ENCODE results near the gene PGR.
"Not testable (repeated sequence)": the region's sequence is repeated elsewhere in the genome, so short reads cannot be mapped to it uniquely, and the experiment has no call there.

Gene PGR

DNA sequence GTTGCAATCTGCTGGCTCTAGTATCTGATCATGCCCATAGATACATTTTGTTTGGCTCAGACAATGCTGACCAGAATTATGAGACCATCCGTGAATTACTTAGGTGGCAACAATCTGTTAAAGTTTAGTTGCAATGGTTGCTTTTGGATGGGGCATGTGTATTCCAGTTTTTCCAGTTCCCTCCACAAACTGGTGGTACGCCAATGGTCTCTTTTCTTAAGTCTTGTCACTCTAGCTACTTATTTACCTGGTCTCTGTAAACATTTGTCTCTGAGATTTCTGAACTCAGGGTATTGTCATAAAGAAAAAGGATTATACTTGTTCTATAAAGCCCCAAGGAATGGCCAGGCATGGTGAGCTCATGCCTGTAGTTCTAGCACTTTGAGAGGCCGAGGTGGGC is 65.9 kb downstream of the PGR start:
- DNase-seq: no peak

DNA sequence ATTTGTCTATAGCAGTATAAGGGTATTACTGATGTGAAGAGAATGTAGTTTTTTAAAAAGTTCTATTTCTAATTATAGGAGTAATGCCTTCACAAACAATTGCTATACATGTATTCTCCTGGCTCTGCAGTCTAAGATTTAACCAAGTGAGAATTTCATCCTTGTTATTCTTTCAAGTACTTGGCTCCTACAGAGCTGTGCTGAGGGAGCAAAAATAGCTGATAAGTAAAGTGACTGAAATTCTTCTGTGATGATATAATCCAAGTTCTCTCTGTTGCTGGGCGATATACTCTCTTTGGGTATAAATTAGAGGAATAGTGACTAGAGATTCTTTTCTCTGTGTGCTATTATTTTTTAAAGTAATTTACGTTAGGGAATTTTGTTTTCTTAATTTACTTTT is 68.0 kb downstream of the PGR start:
- DNase-seq: no peak

DNA sequence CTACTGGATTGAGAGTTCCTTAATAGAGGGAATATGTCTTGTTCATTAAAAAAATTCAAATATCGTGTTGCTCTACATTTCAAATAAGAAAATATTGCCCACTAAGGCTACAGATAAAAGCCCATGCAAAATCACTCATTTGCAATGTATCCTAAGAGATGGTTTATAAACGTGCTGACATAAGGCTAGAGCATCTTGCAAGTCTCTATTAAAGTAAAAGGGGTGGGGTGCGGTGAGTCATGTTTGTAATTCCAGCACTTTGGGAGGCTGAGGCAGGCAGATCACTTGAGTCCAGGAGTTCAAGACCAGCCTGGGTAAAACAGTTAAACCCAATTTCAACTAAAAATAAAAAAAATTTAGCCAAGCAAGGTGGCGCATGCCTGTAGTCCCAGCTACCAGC is 70.3 kb downstream of the PGR start:
- no peak for DNase-seq

DNA sequence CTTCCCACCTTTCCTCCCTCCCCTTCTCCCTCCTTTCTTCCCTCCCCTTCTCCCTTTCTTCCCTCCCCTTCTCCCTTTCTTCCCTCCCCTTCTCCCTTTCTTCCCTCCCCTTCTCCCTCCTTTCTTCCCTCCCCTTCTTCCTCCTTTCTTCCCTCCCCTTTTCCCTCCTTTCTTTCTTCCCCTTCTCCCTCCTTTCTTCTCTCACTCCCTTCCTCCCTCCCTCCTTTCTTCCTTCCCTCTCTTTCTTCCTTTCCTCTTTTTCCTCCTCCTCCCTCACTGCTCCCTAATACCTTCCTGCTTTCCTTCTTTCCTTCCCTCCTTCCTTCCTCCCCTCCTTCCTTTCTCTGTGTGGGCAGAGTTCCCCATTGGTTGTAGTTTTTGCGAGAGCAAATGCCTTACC is 76.1 kb downstream of the PGR start:
- no peak for DNase-seq

DNA sequence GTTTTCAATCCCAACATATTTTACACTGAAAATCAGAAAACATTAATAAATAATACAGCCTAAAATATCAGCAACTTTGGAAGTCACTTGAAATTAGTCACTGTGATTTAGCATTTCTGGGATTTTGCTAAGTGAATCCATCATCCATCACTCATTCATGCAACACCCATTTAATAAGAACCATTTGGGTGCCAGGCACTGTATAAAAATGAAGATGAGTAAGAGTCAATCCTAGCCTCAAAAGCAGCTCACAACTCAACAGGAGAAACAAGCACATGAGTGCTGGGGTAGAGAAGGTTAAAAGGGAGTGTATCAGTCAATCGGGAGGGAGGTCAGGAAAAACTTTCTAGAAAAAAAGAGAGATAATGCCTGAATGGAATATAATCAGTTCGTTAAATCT is 77.9 kb downstream of the PGR start:
- no peak for DNase-seq

DNA sequence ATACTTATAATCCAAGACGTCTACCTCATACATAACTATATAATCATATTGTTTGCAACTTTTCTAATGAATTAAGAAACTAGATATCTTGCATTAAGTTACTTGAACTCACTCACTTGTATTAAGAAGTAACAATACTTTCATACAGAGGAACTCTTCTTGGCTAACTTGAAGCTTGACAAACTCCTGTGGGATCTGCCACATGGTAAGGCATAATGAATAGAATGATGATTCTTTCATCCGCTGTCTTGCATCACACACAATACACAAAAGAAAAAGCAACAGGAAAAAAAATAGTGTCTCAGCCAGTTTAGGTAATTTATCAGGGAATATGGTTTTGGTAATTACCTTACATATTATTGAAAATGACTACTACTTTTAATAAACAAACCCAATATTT is 79.8 kb downstream of the PGR start:
- DNase-seq: no peak

DNA sequence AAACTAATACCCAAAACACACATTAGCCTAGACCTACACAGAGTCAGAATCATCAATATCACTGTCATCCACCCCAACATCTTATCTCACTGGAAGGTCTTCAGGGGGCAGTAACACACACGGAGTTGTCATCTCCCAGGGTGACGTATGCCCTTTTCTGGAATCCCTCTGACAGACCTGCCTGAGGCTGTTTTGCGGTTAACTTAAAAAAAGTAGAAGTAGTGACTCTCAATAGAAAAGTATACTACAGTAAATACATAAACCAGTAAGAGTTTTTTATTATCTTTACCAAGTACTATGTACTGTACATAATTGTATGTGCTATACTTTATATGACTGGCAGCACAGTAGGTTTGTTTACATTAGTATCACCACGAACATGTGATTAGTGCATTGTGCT is 80.5 kb downstream of the PGR start:
- no peak for DNase-seq

DNA sequence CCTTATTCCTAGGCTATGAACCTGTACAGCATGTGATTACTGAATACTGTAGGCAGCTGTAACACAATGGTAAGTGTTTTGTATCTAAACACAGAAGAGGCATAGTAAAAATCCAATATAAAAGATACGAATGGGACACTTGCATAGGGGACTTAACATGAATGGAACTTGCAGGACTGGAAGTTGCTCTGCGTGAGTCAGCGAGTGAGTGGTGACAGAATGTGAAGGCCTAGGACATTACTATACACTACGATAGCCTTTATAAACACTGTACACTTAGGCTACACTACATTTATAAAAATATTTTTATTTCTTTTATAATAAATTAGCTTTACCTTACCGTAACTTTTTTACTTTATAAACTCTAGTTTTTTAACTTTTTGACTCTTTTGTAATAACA is 81.1 kb downstream of the PGR start:
- no peak for DNase-seq

DNA sequence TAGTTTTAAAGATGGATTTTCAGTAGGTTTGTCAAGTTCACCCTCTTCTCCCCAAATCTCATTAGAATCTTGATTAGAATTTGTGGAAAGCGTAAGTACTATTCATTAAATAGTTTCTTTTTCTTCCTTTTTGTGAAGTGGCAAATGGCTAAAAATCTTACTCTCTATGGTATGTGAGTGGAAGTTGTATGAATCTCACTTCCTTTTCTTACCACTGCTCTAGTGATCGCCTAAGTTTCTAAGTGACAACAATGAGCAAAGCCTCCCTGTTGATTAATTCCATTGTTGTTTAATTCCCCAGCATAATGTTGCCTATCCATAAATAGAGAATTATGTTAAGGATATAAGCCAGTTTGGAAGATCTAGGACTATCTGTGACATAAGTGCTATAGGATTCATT is 82.7 kb downstream of the PGR start:
- no peak for DNase-seq

DNA sequence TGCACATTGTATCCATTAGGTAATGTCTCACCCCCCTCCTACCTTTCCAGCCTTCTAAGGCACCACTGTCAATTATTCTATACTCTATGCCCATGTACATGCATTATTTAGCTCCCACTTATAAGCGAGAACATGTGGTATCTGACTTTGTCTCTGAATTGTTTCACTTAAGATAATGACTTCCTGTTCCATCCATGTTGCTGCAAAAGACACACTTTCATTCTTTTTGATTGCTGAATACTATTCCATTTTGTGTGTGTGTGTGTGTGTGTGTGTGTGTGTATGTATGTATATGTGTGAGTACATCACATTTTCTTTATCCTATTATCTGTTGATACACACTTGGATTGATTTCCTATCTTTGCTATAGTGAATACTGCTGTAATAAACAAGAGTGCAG is 84.2 kb downstream of the PGR start:
- DNase-seq: no peak

DNA sequence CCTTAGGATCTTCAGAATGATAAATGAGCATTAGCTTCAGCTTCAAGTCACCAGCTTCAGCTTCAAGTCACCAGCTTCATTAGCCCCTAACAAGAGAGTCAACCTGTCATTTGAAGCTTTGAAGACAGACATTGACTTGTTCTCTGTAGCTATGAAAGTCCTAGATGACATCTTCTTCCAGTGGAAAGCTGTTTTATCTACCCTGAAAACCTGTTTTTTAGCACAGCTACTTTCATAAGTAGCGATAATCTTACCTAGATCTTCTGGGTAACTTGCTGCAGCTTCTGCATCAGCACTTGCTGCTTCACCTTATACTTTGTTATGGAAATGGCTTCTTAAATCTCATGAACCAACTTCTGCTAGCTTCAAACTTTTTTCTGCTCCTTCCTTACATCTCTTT is 85.7 kb downstream of the PGR start:
- DNase-seq: no peak

DNA sequence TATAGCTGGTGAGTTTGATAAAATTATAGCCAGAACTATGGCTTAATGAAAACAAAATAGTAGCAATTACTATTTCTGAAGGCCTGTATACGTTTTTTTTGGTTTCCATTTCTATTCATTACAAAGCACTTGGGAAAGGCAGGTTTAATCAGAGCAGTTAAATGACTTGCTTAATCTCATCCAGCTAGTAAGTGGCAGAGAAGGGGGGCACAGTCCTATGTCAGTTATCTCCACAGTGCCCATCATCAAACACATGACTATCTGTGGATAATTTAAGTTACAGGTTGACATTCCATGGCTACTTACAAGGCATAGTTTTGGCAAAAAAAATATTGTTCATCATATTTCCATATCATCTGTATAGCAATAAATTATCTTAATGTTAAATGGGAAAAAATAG is 93.7 kb downstream of the PGR start:
- DNase-seq: no peak

DNA sequence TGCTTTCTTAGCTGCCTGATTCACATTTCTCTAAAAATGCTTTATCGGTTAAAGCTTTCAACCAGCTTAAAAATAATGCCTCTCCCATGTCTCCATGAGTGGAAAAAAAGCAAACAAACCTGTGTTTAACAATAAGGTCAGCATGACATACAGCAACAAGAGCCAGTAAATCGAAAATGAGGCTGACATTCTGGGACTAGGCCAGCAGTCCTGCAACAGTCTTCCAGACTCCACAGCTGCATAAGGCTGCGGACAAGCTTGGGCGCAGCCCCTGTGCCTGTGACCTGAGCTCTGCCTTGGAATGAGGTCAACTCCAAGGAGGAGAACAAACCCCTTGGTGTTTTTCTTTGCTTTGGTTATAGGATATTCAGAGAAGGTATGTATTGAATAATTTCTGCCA is 95.5 kb downstream of the PGR start:
- no peak for DNase-seq

DNA sequence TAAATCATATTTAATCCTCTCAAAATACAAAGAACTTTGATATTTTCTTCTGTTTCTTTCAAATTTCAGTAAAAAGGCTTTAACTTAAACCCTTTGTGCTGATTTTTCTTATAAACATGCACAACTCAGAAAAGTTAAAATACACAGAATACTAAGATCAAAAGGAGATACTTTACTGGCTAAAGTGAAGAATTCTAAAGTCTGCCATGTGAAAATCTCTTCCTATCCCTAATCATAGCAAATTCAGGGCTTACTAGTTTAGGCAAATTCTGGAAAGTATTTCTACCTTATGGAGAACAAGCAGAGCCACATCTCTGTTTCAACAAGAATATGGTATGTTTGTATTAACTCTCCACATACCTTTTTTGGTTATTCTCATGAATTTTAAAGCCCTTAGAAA is 96.6 kb downstream of the PGR start:
- no peak for DNase-seq

DNA sequence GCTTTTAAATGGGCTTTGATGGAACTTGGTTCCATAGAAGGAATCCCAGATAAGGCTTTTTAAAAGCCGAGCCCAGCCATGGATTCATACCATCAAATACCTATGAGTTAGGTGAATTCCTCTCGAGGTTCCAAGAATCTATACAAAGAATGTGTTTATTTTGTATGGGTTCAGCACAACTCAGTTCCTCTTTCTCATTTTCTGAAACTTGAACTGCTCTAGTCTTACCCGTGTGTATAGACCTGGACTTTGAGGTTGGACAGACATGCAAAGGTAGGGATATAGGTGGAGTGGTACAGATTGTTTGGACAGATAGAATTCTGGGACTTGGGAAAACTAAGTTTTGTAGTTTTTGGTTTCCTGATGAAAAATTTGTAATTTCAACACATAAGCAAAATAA is 97.9 kb downstream of the PGR start:
- no peak for DNase-seq

DNA sequence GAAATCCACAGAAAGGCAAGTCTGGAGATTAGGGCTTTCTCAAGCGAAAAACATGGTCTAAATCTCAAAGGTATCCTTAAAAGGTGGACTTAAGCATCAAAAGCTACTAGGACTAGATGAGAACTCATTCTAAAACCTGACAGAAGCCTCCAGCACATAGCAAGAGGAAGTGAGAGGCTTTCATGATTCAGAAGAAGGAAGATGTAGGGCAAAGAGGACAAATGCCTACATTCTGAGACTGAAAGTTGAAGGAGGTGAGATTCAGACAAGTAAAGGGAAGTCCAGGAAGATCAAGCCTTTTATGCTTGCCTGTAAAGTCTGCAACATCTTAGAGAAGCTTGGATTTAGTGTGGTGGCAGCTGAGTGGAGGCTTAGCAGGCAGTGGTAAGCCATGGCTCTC is 98.9 kb downstream of the PGR start:
- DNase-seq: no peak

DNA sequence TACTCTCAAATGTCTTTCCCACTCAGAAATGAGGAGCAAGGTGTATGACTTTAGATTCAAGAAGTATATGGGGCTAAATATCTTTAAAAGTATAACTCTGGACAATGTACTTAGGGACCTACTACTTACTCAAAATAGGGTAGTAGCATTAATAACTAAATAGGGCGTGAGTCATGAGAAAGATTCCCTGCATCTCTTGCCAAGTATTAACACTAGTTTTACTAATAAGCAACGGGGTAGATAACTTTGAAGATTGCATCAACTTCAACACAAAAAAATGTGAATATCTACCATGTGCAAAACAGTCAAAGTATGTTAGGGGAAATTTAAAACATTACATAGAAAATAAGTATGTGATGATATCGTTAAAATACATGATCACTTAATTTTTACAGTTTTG is 99.6 kb downstream of the PGR start:
- no peak for DNase-seq

DNA sequence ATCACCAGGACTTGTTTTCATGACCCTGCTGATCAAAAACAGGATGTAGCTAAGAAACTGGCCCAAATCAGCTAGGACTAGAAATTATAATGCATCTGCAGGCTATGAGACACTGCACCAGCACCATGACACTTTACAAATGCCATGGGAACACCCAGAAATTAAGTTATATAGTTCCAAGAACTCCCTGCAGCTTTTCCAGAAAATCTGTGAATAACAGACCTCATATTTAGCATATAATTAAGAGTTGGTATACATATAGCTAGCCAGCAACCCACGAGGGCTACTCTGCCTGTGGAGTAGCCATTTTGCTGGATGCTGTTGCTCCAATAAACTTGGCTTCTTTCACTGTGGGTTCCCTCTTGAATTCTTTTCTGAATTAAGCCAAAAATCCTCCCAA is 101.0 kb downstream of the PGR start:
- no peak for DNase-seq

DNA sequence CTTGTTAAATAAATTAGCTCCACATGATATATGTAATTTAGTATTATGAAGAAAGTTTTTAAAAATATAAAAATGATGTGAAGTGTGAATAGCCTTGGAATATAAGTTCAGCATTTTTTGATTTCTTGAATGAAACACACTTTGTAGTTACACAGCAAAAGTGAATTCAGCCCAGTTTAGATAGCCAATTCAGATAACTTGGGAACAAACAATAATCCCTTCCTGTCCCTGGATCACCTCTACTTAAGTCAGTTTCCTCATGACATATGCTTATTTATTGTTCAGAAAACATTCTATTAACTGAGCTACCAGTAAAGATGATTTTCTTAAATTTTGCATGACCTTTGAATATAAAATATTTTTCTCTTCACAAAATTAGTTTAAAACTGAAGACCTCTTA is 107.4 kb downstream of the PGR start:
- no peak for DNase-seq

DNA sequence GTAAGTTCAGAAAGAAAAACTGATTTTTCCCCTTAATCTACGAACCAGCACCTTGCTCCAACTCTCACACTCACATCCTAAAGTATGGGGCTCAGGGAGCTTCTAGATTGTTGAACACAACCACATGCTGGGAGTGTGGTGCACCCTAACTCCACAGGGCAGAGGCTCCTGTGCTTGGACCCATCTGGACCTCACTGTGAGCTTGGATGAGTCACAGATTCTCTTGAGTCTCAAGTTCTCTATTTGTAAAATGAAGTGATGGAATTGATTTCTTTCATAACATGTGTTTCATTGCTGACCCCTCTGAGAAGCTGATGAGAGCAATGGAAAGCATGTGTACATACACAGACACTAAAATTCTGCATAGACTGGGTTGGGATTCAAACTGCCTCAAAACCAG is 109.7 kb downstream of the PGR start:
- DNase-seq: no peak

DNA sequence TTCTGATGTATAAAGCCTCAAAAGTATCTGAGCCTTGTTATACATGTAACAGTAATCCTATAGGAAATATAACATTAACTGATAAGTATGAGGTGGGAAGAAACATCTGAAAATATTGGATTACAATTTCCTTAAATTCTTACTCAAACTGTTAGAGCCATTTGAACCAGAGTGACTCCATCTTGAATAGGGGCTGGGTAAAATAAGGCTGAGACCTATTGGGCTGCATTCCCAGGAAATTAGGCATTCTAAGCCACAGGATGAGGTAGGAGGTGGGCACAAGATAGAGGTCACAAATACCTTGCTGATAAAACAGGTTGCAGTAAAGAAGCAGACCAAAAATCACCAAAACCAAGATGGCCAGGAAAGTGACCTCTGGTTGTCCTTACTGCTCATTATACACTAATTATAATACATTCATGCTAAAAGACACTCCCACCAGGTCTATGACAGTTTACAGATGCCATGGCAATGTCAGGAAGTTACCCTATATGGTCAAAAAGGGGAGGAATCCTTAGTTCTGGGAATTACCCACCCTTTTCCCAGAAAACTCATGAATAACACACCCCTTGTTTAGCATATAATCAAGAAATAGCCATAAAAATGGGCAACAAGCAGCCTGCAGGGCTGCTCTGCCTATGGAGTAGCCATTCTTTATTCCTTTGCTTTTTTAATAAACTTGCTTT is 114.9 kb downstream of the PGR start:
- DNase-seq: no peak

DNA sequence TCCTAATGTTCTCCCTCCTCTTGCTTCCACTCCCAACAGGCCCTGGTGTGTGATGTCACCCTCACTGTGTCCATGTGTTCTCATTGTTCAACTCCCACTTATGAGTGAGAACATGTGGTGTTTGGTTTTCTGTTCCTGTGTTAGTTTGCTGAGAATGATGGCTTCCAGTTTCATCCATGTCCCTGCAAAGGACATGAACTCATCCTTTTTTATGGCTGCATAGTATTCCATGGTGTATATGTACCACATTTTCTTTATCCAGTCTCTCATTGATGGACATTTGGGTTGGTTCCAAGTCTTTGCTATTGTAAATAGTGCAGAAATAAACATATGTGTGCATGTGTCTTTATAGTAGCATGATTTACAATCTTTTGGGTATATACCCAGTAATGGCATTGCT is 115.9 kb downstream of the PGR start:
- DNase-seq: not testable (repeated sequence)

DNA sequence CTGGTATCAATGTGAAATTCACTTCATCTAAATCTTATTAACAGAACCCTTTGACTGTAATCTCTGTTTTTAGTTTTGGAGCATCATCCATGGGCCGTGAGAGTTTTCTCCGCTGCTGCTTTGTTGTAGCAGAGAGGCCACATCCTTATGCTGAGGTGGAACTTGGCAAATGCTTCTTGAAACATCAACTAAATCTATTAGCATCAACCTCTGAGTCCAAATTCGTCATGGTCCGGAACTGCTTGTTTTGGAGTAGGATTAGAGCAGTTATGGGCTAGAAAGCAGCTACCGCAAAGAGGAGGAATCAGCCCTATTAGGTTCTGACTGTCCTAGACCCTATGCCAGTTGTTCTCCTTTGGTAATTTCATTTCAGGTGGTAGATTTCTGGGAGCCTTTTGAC is 117.7 kb downstream of the PGR start:
- no peak for DNase-seq

DNA sequence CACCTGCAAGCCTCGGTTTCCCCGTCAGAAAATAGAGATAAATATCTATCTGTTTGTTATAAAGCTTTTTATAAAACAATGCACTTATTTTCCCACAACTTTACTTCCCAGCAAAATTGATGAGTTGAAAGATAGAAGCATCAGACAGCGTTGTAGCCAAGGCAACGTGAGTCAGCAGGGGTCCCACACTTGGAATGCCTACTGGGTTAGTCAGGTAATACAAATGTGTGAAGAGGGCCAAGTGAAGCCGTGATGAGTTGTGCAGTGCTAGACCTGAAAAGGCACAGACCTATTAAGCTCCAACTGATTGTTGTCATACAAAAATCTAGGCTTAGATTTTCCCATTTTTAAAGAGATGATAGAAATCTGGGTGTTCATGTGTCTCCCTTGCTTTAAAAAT is 118.7 kb downstream of the PGR start:
- DNase-seq: no peak

DNA sequence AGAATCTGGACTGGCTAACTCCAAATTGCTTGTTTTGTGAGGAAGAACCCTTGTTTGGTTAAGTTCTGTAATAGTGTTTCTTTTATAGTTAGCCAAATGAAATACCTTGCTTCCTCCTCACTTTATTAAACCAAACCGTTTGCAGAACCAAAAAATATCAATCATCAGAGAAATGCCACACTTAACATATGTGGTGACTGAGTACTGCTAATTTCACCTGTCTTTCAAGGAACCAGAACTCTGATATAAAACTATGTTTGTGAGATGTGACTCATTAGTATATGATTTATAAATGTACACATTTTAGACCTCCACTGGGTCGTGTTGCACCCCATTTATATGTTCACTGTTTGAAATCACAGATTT is 119.9 kb downstream of the PGR start:
- no peak for DNase-seq

Measured in activated effector memory CD4-positive, alpha-beta T cell treated with anti-CD3 and anti-CD28 coated beads, Interleukin-2, amount 50 U/mL, for 16 hours (primary cell).